ENCODE data around the gene ACOT8. TPM values are rescaled to one million over a fixed set of nuclear protein-coding genes. Genes with fewer than 3 reads are reported as not detected.

The ACOT8 gene
- total and polyA plus RNA-seq, 10 of the 15 experiments (the other 5 are each of a cell fraction or from before 2014, with no cell fraction given): 5.1 to 47.9 (median 31.8) TPM

- no peak overlapping the region for H3K9ac ChIP-seq (ENCODE audit: control insufficient read depth, insufficient read depth, low read length)
- no peaks in the 10 kb centered on the region for H4K20me1 ChIP-seq (ENCODE audit: control insufficient read depth, insufficient read depth)
- WGBS (ENCODE audit: insufficient coverage, insufficient replicate concordance, low lambda C conversion rate, missing lambda C conversion rate): 87% methylated on average over 13 of the region's 13 CpGs
- no peak overlapping the region for H3K27ac ChIP-seq (ENCODE audit: control insufficient read depth, insufficient read depth)
- no peaks in the 10 kb centered on the region for H3K27me3 ChIP-seq (replicated peaks in 1 of 2; ENCODE audit: control insufficient read depth in 2 of 2, insufficient read depth in 2 of 2, low read length in 1 of 2)
- no peak overlapping the region for H3K4me3 ChIP-seq
- POLR2A ChIA-PET: no interaction called here
- in situ Hi-C loops (cut with MboI): no loop called here
- no peaks in the 10 kb centered on the region for H3K9me3 ChIP-seq (replicated peaks; ENCODE audit: control insufficient read depth, insufficient read depth, low read length)
- peaks cover 5 to 6% of the 10 kb centered on the region in 2 experiments; a peak in 2 of 4 replicates for H3K36me3 ChIP-seq (ENCODE audit: control insufficient read depth in 2 of 2, insufficient read depth in 2 of 2, low read length in 1 of 2)
- no peaks in the 10 kb centered on the region for H3K4me1 ChIP-seq (ENCODE audit: control insufficient read depth, insufficient read depth, low read length)
- SMC1A ChIA-PET (ENCODE audit: uncharacterized antibody, unreplicated experiment): interaction anchor here (1.1 kb wide), 1 partner anchor 14 kb away, joined by 3 read pairs; no protein-coding TSS in a partner anchor
- DNase-seq (ENCODE audit: low read depth, low spot score) (no peak), FAIRE-seq (no peak), ATAC-seq (no peak)
- no TSS peak for BruUV-seq (replicated peaks)
- H3K4me2 ChIP-seq (ENCODE audit: control insufficient read depth, insufficient read depth): no peak overlapping the region
- CTCF ChIA-PET: no interaction called here
- H3K79me2 ChIP-seq (ENCODE audit: control insufficient read depth, insufficient read depth, low read length): peaks cover 11% of the 10 kb centered on the region
- intact Hi-C loops (cut with micrococcal nuclease; ENCODE audit: unreplicated experiment): no loop called here
- RAD21 ChIA-PET (ENCODE audit: unreplicated experiment): no interaction called here
- no peak for TF ChIP-seq MEF2B (IDR thresholded peaks at IDR 0.05; ENCODE audit: partially characterized antibody, poor library complexity, severe bottlenecking)
- no peak for TF ChIP-seq RELB (IDR thresholded peaks at IDR 0.05; ENCODE audit: low read depth)
- no peak for TF ChIP-seq PBX3 (IDR thresholded peaks at IDR 0.05; ENCODE audit: insufficient replicate concordance, low read depth, low read length)
- no peak for TF ChIP-seq SIN3A (IDR thresholded peaks at IDR 0.05; ENCODE audit: low read depth, low read length)
- TF ChIP-seq MTA2 (IDR thresholded peaks at IDR 0.05; ENCODE audit: low read depth): no peak
- TF ChIP-seq JUND (IDR thresholded peaks at IDR 0.05; ENCODE audit: low read depth, low read length): no peak
- TF ChIP-seq EP300 (IDR thresholded peaks at IDR 0.05; ENCODE audit: borderline replicate concordance in 1 of 2, control insufficient read depth in 1 of 2, low read depth in 2 of 2, low read length in 2 of 2): no peak
- no peak for TF ChIP-seq BHLHE40 (IDR thresholded peaks at IDR 0.05; ENCODE audit: borderline replicate concordance in 1 of 2, low read depth in 2 of 2, low read length in 1 of 2)
- no peak for TF ChIP-seq CREM (IDR thresholded peaks at IDR 0.05; ENCODE audit: low read depth)
- H2AFZ ChIP-seq (ENCODE audit: control insufficient read depth, low read depth, low read length): no peak overlapping the region
These were observed 21.0 kb upstream of the ACOT8 start for GRCh38 chr20:45878076-45878761.

Measured in GM12878 (cell line).